A549 (cell line): ENCODE data around the gene ZCCHC24. TPM values are rescaled to one million over a fixed set of nuclear protein-coding genes. Genes with fewer than 3 reads are reported as not detected.

Source experiments
- ATAC-seq, 2 experiments: fragments of 200-7000 bp in 1 of 2; fragments of >200 bp in 1 of 2; cut with Nextera tagmentation in 1 of 2; cut with Tn5 transposase in 1 of 2; 3 replicates each; pipeline versions ENCODE4 v1.8.0 to v1.9.1; 2018 to 2020; ENCODE audit warnings: mild to moderate bottlenecking in 1 of 2, moderate library complexity in 1 of 2
- CTCF ChIA-PET: fragments of 300-600 bp; sonication (Branson Sonifier 250); formaldehyde crosslinking; extraction: SDS; loops from one replicate; lab custom pipeline; 2021; ENCODE audit warnings: antibody characterized with exemption, inconsistent platforms; lab: Yijun Ruan, JAX
- POLR2A ChIA-PET: fragments of 350-600 bp; formaldehyde crosslinking; extraction: SDS; loops from one replicate; lab custom pipeline; 2021; ENCODE audit warnings: antibody characterized with exemption, inconsistent platforms; lab: Yijun Ruan, JAX
- DNase-seq, 2 experiments: peaks; one replicate each; pipeline versions ENCODE4 v3.0.0 to v3.0.0-alpha.2; 2011 to 2016; ENCODE audit warnings: low read depth in 1 of 2, low spot score in 1 of 2
- FAIRE-seq: peaks from 2 replicates; lab custom pipeline; 2011; peaks lifted over from hg19 to GRCh38; lab: Jason Lieb, UNC
- H3K27ac ChIP-seq, 2 experiments: fragments of >200 bp; sonication (Bioruptor Twin); formaldehyde crosslinking; 3 replicates each; pipeline ENCODE4 v1.5.1; 2016 to 2017
- H3K4me1 ChIP-seq: fragments of >200 bp; sonication (Bioruptor Twin); formaldehyde crosslinking; 3 replicates; pipeline ENCODE4 v1.6.1; 2016
- H3K4me2 ChIP-seq: fragments of >200 bp; sonication (Bioruptor Twin); formaldehyde crosslinking; 3 replicates; pipeline ENCODE4 v1.6.1; 2016
- H3K4me3 ChIP-seq: fragments of >200 bp; sonication (Bioruptor Twin); formaldehyde crosslinking; 3 replicates; pipeline ENCODE4 v1.5.1; 2016
- H3K9me3 ChIP-seq: fragments of >200 bp; sonication (Bioruptor Twin); formaldehyde crosslinking; 3 replicates; pipeline ENCODE4 v1.6.1; 2016
- BHLHE40 ChIP-seq: IDR thresholded peaks from 2 replicates; pipeline ENCODE4 v1.6.1; 2012; ENCODE audit warnings: low read depth, low read length, inconsistent platforms
- CBX2 ChIP-seq: fragments of 200-600 bp; sonication (generic); IDR thresholded peaks from 2 replicates; pipeline ENCODE4 v1.6.1; 2016; ENCODE audit warnings: low read depth, mild to moderate bottlenecking, borderline replicate concordance
- CBX8 ChIP-seq: fragments of 200-600 bp; sonication (generic); IDR thresholded peaks from 2 replicates; pipeline ENCODE4 v1.6.1; 2016
- ELK1 ChIP-seq: fragments of 150-350 bp; IDR thresholded peaks from 2 replicates; pipeline ENCODE4 v1.6.1; 2014; ENCODE audit warnings: low read depth, mild to moderate bottlenecking, low read length
- FOXS1 ChIP-seq: fragments of 250-450 bp; sonication (Bioruptor Pico); IDR thresholded peaks from 2 replicates; pipeline ENCODE4 v1.5.0; 2020; ENCODE audit warnings: mild to moderate bottlenecking, moderate library complexity
- HDAC2 ChIP-seq: fragments of 200-600 bp; sonication (generic); IDR thresholded peaks from 2 replicates; pipeline ENCODE4 v1.6.1; 2016
- HEYL ChIP-seq: fragments of 250-450 bp; sonication (Bioruptor Pico); IDR thresholded peaks from 2 replicates; pipeline ENCODE4 v1.8.0; 2021; ENCODE audit warnings: mild to moderate bottlenecking, moderate library complexity
- HOXB13 ChIP-seq: fragments of 250-450 bp; sonication (Bioruptor Pico); IDR thresholded peaks from 2 replicates; pipeline ENCODE4 v1.5.0; 2020; ENCODE audit warnings: low read depth, mild to moderate bottlenecking, moderate library complexity
- HOXB5 ChIP-seq: fragments of 250-450 bp; sonication (Bioruptor Pico); IDR thresholded peaks from 2 replicates; pipeline ENCODE4 v1.5.0; 2020; ENCODE audit warnings: mild to moderate bottlenecking, moderate library complexity
- JUN ChIP-seq, 2 experiments: fragments of >200 bp; sonication (Bioruptor Twin); formaldehyde crosslinking; IDR thresholded peaks; 2 replicates in 1 of 2; 3 replicates in 1 of 2; pipeline ENCODE4 v1.6.1; 2016 to 2017
- JUNB ChIP-seq: fragments of >200 bp; sonication (Bioruptor Twin); formaldehyde crosslinking; IDR thresholded peaks from 2 replicates; pipeline ENCODE4 v1.6.1; 2016
- MAFK ChIP-seq: fragments of 450-650 bp; IDR thresholded peaks from 2 replicates; pipeline ENCODE4 v1.6.1; 2014; ENCODE audit not compliant: partially characterized antibody
- MAZ ChIP-seq: fragments of 150-350 bp; IDR thresholded peaks from 2 replicates; pipeline ENCODE4 v1.6.1; 2014; ENCODE audit warnings: antibody characterized with exemption, low read depth, low read length, borderline replicate concordance
- NFE2L2 ChIP-seq: fragments of 150-350 bp; conservative IDR thresholded peaks from 2 replicates; pipeline ENCODE4 v1.6.1; 2014; ENCODE audit warnings: low read length
- POLR2AphosphoS2 ChIP-seq: conservative IDR thresholded peaks from 2 replicates; pipeline ENCODE4 v1.6.1; 2012; ENCODE audit warnings: low read length, improper control_type of control experiment, inconsistent platforms
- RARB ChIP-seq: fragments of 250-450 bp; sonication (Bioruptor Pico); IDR thresholded peaks from 2 replicates; pipeline ENCODE4 v1.8.0; 2021; ENCODE audit warnings: mild to moderate bottlenecking, moderate library complexity
- RCOR1 ChIP-seq: fragments of 150-350 bp; IDR thresholded peaks from 2 replicates; pipeline ENCODE4 v1.6.1; 2014; ENCODE audit warnings: antibody characterized with exemption, low read length, low read depth
- SMC3 ChIP-seq: fragments of >200 bp; sonication (Bioruptor Twin); formaldehyde crosslinking; IDR thresholded peaks from 3 replicates; pipeline ENCODE4 v1.6.1; 2018; ENCODE audit warnings: inconsistent platforms
- TFCP2L1 ChIP-seq: fragments of 250-450 bp; sonication (Bioruptor Pico); IDR thresholded peaks from 2 replicates; pipeline ENCODE4 v1.5.0; 2021; ENCODE audit warnings: mild to moderate bottlenecking
- ZFP36 ChIP-seq: fragments of 450-650 bp; IDR thresholded peaks from 2 replicates; pipeline ENCODE4 v1.6.1; 2014; ENCODE audit warnings: borderline replicate concordance; ENCODE audit not compliant: partially characterized antibody
- ZSCAN20 ChIP-seq: fragments of 250-450 bp; sonication (Bioruptor Pico); IDR thresholded peaks from 2 replicates; pipeline ENCODE4 v1.8.0; 2022; ENCODE audit warnings: mild to moderate bottlenecking, moderate library complexity
- WGBS: methylation state at CpG from one replicate; pipeline ENCODE4 v1.1.6; 2017; ENCODE audit errors: missing lambda C conversion rate; 5-methylcytosine and 5-hydroxymethylcytosine counted together
- polyA plus RNA-seq, 4 experiments: library from polyadenylated mRNA; depleted of rRNA in 3 of 4; stranded (reverse); fragments of >200 nt; fragmentation: RNase III in 1 of 4; extraction: RNeasy Plus Mini Kit Qiagen cat#74134 plus additional on column Dnase treatment in 1 of 4; gene quantifications; 2 replicates in 3 of 4; 3 replicates in 1 of 4; pipeline ENCODE4 v1.2.3, GENCODE V29; 2011 to 2017
- TF ChIP-seq, protein P1 (sequence below): IDR thresholded peaks from 2 replicates; pipeline ENCODE4 v1.6.1; 2012
- TF ChIP-seq, protein P2 (sequence below): fragments of >200 bp; sonication (Bioruptor Twin); formaldehyde crosslinking; IDR thresholded peaks from 3 replicates; pipeline ENCODE4 v1.5.1; 2016
- TF ChIP-seq, protein P3 (sequence below): IDR thresholded peaks from 2 replicates; pipeline ENCODE4 v1.6.1; 2012; ENCODE audit warnings: low read depth, borderline replicate concordance

The ZCCHC24 gene
- polyA plus RNA-seq, 2 of the 4 experiments (the other 2 are of a cell fraction) = 2.4 to 4.2 TPM

DNA sequence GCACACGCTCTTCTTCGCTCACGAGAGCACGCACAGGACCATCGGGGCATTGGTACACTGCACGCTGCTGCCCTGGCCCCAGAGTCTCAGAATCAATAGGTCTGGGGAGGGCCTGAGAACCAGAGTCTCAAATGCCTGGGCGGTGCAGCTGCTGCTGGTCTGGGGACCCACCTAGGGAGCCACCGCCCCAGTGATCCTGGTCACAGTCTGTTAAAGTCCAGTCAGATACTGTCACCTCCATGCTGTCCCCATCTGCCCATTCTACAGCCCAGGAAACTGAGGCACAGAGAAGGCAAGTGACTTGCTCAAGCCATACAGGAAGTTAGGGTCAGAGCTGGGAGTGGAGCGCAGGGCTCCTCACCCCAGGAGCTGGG, 38.0 kb downstream of the ZCCHC24 start:
- POLR2A ChIA-PET = no interaction called here

GRCh38 chr10:79406683-79407422, 38.6 kb downstream of the ZCCHC24 start:
- ChIA-PET POLR2A (no interaction called here), CTCF (interaction anchor here (1.1 to 1.7 kb wide), 3 partner anchors 9 to 100 kb away, joined by 3 to 5 read pairs (median 3); no protein-coding TSS in a partner anchor)
- DNase-seq (no peak), ATAC-seq (no peak), FAIRE-seq (no peak)
- WGBS = 75% methylated on average over 10 of the region's 13 CpGs
- TF ChIP-seq, protein P1, sequence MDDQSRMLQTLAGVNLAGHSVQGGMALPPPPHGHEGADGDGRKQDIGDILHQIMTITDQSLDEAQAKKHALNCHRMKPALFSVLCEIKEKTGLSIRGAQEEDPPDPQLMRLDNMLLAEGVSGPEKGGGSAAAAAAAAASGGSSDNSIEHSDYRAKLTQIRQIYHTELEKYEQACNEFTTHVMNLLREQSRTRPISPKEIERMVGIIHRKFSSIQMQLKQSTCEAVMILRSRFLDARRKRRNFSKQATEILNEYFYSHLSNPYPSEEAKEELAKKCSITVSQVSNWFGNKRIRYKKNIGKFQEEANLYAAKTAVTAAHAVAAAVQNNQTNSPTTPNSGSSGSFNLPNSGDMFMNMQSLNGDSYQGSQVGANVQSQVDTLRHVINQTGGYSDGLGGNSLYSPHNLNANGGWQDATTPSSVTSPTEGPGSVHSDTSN = no peak
- TF ChIP-seq TFCP2L1 (CRISPR knock-in tag) (no peak), HDAC2 (no peak), SMC3 (no peak), MAZ (no peak), JUN (IDR thresholded peaks at IDR 0.05) (no peak), JUNB (no peak), CBX2 (no peak), NFE2L2 (no peak)
- no peaks in the 10 kb centered on the region for H3K4me1 ChIP-seq
- no peaks in the 10 kb centered on the region for H3K9me3 ChIP-seq
- no peak overlapping the region for H3K4me2 ChIP-seq
- no peak overlapping the region for H3K27ac ChIP-seq
- no peak overlapping the region for H3K4me3 ChIP-seq

More for the DNA sequence above, 38.0 kb downstream of the ZCCHC24 start:
- 83% methylated on average over 9 of the region's 9 CpGs for WGBS
- no peak for TF ChIP-seq RCOR1
- TF ChIP-seq HOXB5 (CRISPR knock-in tag) = no peak
- TF ChIP-seq HOXB13 (CRISPR knock-in tag) = no peak
- no peak for TF ChIP-seq MAZ
- TF ChIP-seq ZSCAN20 (CRISPR knock-in tag) = no peak
- TF ChIP-seq CBX8 = no peak
- no peak for TF ChIP-seq SMC3
- no peak for TF ChIP-seq ZFP36
- no peak for TF ChIP-seq CBX2
- TF ChIP-seq BHLHE40 = no peak
- TF ChIP-seq POLR2AphosphoS2 = no peak
- TF ChIP-seq, protein P2, sequence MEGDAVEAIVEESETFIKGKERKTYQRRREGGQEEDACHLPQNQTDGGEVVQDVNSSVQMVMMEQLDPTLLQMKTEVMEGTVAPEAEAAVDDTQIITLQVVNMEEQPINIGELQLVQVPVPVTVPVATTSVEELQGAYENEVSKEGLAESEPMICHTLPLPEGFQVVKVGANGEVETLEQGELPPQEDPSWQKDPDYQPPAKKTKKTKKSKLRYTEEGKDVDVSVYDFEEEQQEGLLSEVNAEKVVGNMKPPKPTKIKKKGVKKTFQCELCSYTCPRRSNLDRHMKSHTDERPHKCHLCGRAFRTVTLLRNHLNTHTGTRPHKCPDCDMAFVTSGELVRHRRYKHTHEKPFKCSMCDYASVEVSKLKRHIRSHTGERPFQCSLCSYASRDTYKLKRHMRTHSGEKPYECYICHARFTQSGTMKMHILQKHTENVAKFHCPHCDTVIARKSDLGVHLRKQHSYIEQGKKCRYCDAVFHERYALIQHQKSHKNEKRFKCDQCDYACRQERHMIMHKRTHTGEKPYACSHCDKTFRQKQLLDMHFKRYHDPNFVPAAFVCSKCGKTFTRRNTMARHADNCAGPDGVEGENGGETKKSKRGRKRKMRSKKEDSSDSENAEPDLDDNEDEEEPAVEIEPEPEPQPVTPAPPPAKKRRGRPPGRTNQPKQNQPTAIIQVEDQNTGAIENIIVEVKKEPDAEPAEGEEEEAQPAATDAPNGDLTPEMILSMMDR = no peak
- TF ChIP-seq HEYL (CRISPR knock-in tag) = no peak
- TF ChIP-seq, protein P3, sequence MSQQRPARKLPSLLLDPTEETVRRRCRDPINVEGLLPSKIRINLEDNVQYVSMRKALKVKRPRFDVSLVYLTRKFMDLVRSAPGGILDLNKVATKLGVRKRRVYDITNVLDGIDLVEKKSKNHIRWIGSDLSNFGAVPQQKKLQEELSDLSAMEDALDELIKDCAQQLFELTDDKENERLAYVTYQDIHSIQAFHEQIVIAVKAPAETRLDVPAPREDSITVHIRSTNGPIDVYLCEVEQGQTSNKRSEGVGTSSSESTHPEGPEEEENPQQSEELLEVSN = no peak
- TF ChIP-seq ELK1 = no peak
- TF ChIP-seq FOXS1 (CRISPR knock-in tag) = no peak
- TF ChIP-seq RARB = no peak
- no peak for TF ChIP-seq MAFK
- CTCF ChIA-PET = interaction anchor here (1.1 to 1.8 kb wide), 4 partner anchors 11 to 99 kb away, joined by 3 to 7 read pairs (median 5); no protein-coding TSS in a partner anchor
- Histone ChIP-seq H3K27ac (no peak overlapping the region), H3K4me1 (no peaks in the 10 kb centered on the region), H3K4me3 (no peak overlapping the region), H3K4me2 (no peak overlapping the region), H3K9me3 (no peaks in the 10 kb centered on the region)
- ATAC-seq (no peak), DNase-seq (no peak), FAIRE-seq (no peak)
